Activated CD8-positive, alpha-beta T cell treated with anti-CD3 and anti-CD28 coated beads for 36 hours (primary cell): Measurements from ENCODE around the gene TSHZ3. TPM values are rescaled to one million over a fixed set of nuclear protein-coding genes. Genes with fewer than 3 reads are reported as not detected.

Source experiments
- ATAC-seq: fragments of 200-7000 bp; cut with Tn5 transposase; one replicate; pipeline ENCODE4 v1.10.0; 2021; ENCODE audit warnings: mild to moderate bottlenecking, moderate library complexity
- CTCF ChIA-PET: fragments of 350-600 bp; sonication (Branson Sonifier 250); formaldehyde crosslinking; loops from one replicate; lab custom pipeline; 2021; ENCODE audit warnings: antibody characterized with exemption; lab: Charles Lee
- POLR2A ChIA-PET: fragments of 350-600 bp; sonication (Branson Sonifier 250); formaldehyde crosslinking; loops from one replicate; lab custom pipeline; 2021; ENCODE audit warnings: antibody characterized with exemption; lab: Charles Lee
- DNase-seq: peaks from one replicate; pipeline ENCODE4 v3.0.0-alpha.2; 2020
- H3K27ac Mint-ChIP-seq: one replicate; pipeline ENCODE4 v1.8.0; 2021; ENCODE audit warnings: mild to moderate bottlenecking, mixed read lengths
- H3K27me3 Mint-ChIP-seq: one replicate; pipeline ENCODE4 v1.8.0; 2021; ENCODE audit warnings: mixed read lengths
- H3K36me3 Mint-ChIP-seq: one replicate; pipeline ENCODE4 v1.8.0; 2021; ENCODE audit warnings: low read depth, mixed read lengths
- H3K4me1 Mint-ChIP-seq: one replicate; pipeline ENCODE4 v1.8.0; 2021; ENCODE audit warnings: low read depth, mixed read lengths
- H3K4me3 Mint-ChIP-seq: one replicate; pipeline ENCODE4 v1.8.0; 2021; ENCODE audit warnings: mild to moderate bottlenecking, moderate library complexity, mixed read lengths
- H3K9me3 Mint-ChIP-seq: one replicate; pipeline ENCODE4 v1.8.0; 2021; ENCODE audit warnings: mixed read lengths
- intact Hi-C: fragments of 100-400 bp; cut with micrococcal nuclease; formaldehyde crosslinking; loops from one replicate; pipeline ENCODE4 v1.10.0; 2022
- total RNA-seq, 2 experiments: library from RNA; stranded (reverse); gene quantifications; one replicate each; pipeline ENCODE4 v1.2.3, GENCODE V29; 2021
- TF ChIP-seq, protein P1 (sequence below): fragments of 200-600 bp; IDR thresholded peaks from one replicate; pipeline ENCODE4 v1.8.0; 2022; ENCODE audit warnings: antibody characterized with exemption, mild to moderate bottlenecking

Gene TSHZ3
- total RNA-seq, 2 experiments from 2014 or later: 0.16 to 0.38 TPM

DNA sequence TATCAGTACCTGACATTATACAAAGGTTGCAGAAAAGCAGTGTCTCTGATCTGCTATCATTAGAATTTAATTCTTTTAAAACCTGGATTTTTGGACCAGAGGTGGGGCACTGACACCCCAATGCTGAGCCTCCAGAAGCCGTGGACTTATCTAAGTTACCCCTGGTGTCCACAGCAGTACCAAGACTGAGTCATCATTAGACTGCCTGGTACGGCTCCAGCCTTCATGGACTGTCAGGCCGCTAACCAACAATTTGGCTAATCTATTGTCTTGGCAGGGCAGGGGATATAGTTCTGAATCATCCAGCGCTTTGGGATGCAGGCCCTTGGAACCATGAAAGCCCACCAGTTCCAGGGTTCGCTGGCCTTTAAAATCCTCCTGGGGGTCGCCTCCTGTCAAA, 78.3 kb downstream of the TSHZ3 start:
- CTCF ChIA-PET: no interaction called here
- DNase-seq (no peak), ATAC-seq (no peak)
- TF ChIP-seq, protein P1, sequence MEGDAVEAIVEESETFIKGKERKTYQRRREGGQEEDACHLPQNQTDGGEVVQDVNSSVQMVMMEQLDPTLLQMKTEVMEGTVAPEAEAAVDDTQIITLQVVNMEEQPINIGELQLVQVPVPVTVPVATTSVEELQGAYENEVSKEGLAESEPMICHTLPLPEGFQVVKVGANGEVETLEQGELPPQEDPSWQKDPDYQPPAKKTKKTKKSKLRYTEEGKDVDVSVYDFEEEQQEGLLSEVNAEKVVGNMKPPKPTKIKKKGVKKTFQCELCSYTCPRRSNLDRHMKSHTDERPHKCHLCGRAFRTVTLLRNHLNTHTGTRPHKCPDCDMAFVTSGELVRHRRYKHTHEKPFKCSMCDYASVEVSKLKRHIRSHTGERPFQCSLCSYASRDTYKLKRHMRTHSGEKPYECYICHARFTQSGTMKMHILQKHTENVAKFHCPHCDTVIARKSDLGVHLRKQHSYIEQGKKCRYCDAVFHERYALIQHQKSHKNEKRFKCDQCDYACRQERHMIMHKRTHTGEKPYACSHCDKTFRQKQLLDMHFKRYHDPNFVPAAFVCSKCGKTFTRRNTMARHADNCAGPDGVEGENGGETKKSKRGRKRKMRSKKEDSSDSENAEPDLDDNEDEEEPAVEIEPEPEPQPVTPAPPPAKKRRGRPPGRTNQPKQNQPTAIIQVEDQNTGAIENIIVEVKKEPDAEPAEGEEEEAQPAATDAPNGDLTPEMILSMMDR: no peak
- Mint-ChIP-seq H3K27me3 (no peaks in the 10 kb centered on the region), H3K4me1 (no peaks in the 10 kb centered on the region), H3K4me3 (no peak overlapping the region), H3K36me3 (no peaks in the 10 kb centered on the region), H3K27ac (no peak overlapping the region), H3K9me3 (no peaks in the 10 kb centered on the region)
- intact Hi-C loops: no loop called here
- POLR2A ChIA-PET: no interaction called here

DNA sequence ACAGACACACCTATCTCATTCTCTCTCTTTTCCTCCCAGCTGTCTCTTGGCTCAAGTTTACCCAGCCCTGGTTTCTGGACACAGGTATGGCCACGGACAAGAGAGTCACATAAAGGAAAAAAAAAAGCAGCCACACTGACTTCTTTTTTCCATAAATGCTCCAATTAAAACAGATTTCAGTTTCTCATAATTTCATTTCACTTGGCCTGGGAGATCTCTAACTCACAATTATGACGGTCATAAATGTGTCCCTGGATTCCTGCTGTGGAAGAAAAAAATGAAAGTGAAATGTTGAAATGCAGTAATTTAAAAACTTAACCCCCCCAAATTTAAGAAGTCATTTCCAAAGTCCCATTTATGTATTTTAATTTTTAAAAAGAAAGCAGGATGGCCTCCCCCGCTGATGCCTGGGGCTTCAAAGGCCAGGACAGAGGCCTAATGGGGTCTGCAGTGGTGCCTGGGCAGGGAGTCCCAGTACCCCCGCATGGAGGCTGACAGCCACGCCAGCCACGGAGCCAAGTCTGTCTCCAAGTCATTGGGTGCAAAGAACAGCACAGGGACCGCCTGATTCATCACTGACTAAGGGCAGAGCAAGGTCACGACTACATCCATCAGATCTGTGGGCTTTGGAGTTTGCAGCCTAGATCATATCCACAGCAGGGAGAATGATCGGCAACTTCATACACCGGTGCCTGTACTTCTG, 79.7 kb downstream of the TSHZ3 start:
- DNase-seq: no peak
- CTCF ChIA-PET: no interaction called here
- POLR2A ChIA-PET: interaction anchor here (0.6 kb wide), 1 partner anchor 324 kb away, joined by 3 read pairs; no protein-coding TSS in a partner anchor

DNA sequence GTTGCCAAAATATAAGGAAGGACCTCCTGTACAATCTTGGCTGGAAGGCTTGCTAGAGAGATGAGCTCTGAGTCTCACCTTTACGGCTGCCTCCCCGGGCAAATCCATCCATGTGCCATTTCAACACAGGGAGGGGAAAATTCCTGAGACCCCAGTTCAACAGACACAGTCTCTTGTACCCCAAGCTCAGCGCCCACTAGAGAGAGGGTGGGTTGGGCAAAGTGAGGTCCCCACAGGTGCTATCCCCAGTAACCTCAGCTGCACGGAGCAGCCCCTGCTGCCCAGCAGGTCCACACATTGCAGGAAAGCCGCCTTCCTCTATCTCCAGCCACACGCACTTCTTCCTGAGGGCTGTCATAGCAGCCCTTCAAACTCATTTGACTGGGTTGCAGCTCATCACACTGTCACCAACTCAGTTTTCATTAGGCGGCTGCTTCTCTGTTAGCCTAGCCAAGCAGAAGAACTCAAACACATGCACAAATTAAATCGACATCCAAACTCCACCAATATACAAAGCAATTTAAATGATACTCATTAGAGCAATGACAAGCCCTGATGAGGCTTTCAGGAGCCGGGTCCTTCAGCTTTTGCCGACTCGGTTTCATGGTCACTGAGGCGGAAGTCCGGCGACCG, 80.4 kb downstream of the TSHZ3 start:
- TF ChIP-seq, protein P1: no peak
- H3K4me1 Mint-ChIP-seq: no peaks in the 10 kb centered on the region
- intact Hi-C loops: no loop called here
- POLR2A ChIA-PET: interaction anchor here (0.6 to 1.0 kb wide), 2 partner anchors 11 to 324 kb away, joined by 3 read pairs; no protein-coding TSS in a partner anchor
- CTCF ChIA-PET: no interaction called here
- H3K9me3 Mint-ChIP-seq: no peaks in the 10 kb centered on the region
- no peak for DNase-seq
- H3K4me3 Mint-ChIP-seq: no peak overlapping the region
- no peaks in the 10 kb centered on the region for H3K27me3 Mint-ChIP-seq
- no peaks in the 10 kb centered on the region for H3K36me3 Mint-ChIP-seq
- H3K27ac Mint-ChIP-seq: no peak overlapping the region
- ATAC-seq: no peak

More for the DNA sequence above, 79.7 kb downstream of the TSHZ3 start:
- no peak overlapping the region for H3K27ac Mint-ChIP-seq
- TF ChIP-seq, protein P1: no peak
- no peaks in the 10 kb centered on the region for H3K27me3 Mint-ChIP-seq
- no peak for ATAC-seq
- no peaks in the 10 kb centered on the region for H3K9me3 Mint-ChIP-seq
- no peaks in the 10 kb centered on the region for H3K36me3 Mint-ChIP-seq
- intact Hi-C loops: no loop called here
- no peak overlapping the region for H3K4me3 Mint-ChIP-seq
- H3K4me1 Mint-ChIP-seq: no peaks in the 10 kb centered on the region

DNA sequence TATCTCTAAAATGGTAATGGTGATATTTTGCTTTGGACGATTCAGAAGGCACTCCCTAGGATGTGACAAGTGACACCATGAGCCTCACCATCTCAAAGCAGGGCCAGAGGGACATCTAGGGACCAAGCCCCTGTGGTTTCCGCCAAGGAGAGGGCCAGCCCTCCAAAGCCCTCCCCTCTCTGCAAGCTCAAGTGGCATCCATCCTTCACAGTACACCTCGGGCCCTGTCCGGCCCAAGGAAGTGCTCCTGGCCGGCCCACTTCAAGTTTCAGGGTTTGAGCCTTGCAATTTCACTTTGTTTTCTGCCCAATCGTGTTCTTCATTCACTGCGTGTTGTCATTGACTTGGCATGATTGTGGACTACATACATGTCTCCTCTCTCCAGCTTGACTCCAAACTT, 82.5 kb downstream of the TSHZ3 start:
- TF ChIP-seq, protein P1: no peak
- Mint-ChIP-seq H3K27ac (no peak overlapping the region), H3K4me3 (no peak overlapping the region), H3K27me3 (peaks cover 7% of the 10 kb centered on the region), H3K36me3 (no peaks in the 10 kb centered on the region), H3K4me1 (no peaks in the 10 kb centered on the region), H3K9me3 (no peaks in the 10 kb centered on the region)
- ChIA-PET CTCF (no interaction called here), POLR2A (no interaction called here)
- intact Hi-C loops: no loop called here
- no peak for ATAC-seq
- DNase-seq: no peak

DNA sequence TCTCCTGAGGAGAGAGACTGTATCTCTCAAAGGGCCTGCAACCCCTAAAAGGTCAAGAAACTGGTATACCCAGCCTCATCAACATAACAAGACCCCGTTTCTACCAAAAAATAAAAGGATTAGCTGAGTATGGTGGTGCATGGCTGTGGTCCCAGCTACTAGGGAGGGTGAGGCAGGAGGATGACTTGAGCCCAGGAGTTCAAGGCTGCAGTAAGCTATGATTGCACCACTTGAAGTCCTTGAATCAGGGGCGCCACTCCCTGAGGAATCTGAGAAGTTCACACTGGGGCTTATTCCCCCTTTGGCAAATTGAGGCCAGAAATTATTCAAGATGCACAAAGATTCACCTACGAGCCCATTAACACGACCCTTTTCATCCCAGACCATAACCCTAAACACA, 83.0 kb downstream of the TSHZ3 start:
- Mint-ChIP-seq H3K27ac (no peak overlapping the region), H3K4me3 (no peak overlapping the region), H3K27me3 (peaks cover 7% of the 10 kb centered on the region), H3K9me3 (no peaks in the 10 kb centered on the region), H3K4me1 (peaks cover 4% of the 10 kb centered on the region), H3K36me3 (no peaks in the 10 kb centered on the region)
- ChIA-PET POLR2A (no interaction called here), CTCF (no interaction called here)
- intact Hi-C loops: no loop called here
- TF ChIP-seq, protein P1: no peak
- no peak for DNase-seq
- no peak for ATAC-seq
